Islet of Langerhans (tissue), 1 donor: ENCODE measurements around the gene BAZ1B.
"Not testable (repeated sequence)": the region's sequence is repeated elsewhere in the genome, so short reads cannot be mapped to it uniquely, and the experiment has no call there.

Experiments
- FAIRE-seq: peaks from one replicate; lab custom pipeline; 2011; peaks lifted over from hg19 to GRCh38; lab: Jason Lieb, UNC

Gene BAZ1B

GRCh38 chr7:73443548-73444255 is 78.4 kb downstream of the BAZ1B start:
- no peak for FAIRE-seq

- FAIRE-seq = no peak
These were observed 79.1 kb downstream of the BAZ1B start for GRCh38 chr7:73442903-73443500.

GRCh38 chr7:73442222-73442902 is 79.7 kb downstream of the BAZ1B start:
- no peak for FAIRE-seq

- no peak for FAIRE-seq
These were observed 82.7 kb downstream of the BAZ1B start for GRCh38 chr7:73439410-73439704.

- no peak for FAIRE-seq
These were observed 83.3 kb downstream of the BAZ1B start for GRCh38 chr7:73438547-73439409.

GRCh38 chr7:73437621-73438416 is 84.3 kb downstream of the BAZ1B start:
- no peak for FAIRE-seq

GRCh38 chr7:73437091-73437490 is 85.0 kb downstream of the BAZ1B start:
- no peak for FAIRE-seq

GRCh38 chr7:73436031-73436929 is 85.8 kb downstream of the BAZ1B start:
- FAIRE-seq = no peak

GRCh38 chr7:73435471-73436009 is 86.6 kb downstream of the BAZ1B start:
- no peak for FAIRE-seq

- FAIRE-seq = no peak
These were observed 87.4 kb downstream of the BAZ1B start for GRCh38 chr7:73434701-73435069.

GRCh38 chr7:73433924-73434700 is 88.0 kb downstream of the BAZ1B start:
- no peak for FAIRE-seq

- no peak for FAIRE-seq
These were observed 89.4 kb downstream of the BAZ1B start for GRCh38 chr7:73432676-73433075.

GRCh38 chr7:73431041-73431835 is 90.9 kb downstream of the BAZ1B start:
- FAIRE-seq = no peak

- not testable (repeated sequence) for FAIRE-seq
These were observed 91.6 kb downstream of the BAZ1B start for GRCh38 chr7:73430540-73430939.

GRCh38 chr7:73429622-73430505 is 92.2 kb downstream of the BAZ1B start:
- FAIRE-seq = no peak

GRCh38 chr7:73429215-73429614 is 92.9 kb downstream of the BAZ1B start:
- FAIRE-seq = no peak

GRCh38 chr7:73427902-73428787 is 93.9 kb downstream of the BAZ1B start:
- FAIRE-seq = no peak
